Measurements from ENCODE around the gene OR1N2.
"Not testable (repeated sequence)": the region's sequence is repeated elsewhere in the genome, so short reads cannot be mapped to it uniquely, and the experiment has no call there.

Gene OR1N2

GRCh38 chr9:122567901-122568300, 15.0 kb downstream of the OR1N2 start:
- Mint-ChIP-seq H3K36me3 (no peaks in the 10 kb centered on the region), H3K27me3 (peaks cover 10% of the 10 kb centered on the region), H3K4me1 (no peaks in the 10 kb centered on the region), H3K27ac (no peak overlapping the region), H3K4me3 (no peak overlapping the region), H3K9me3 (no peaks in the 10 kb centered on the region)

- Mint-ChIP-seq H3K27me3 (no peaks in the 10 kb centered on the region), H3K4me1 (no peaks in the 10 kb centered on the region), H3K9me3 (no peaks in the 10 kb centered on the region), H3K27ac (no peak overlapping the region), H3K4me3 (no peak overlapping the region), H3K36me3 (peaks cover 8% of the 10 kb centered on the region)
Measured at GRCh38 chr9:122572456-122572855, 19.5 kb downstream of the OR1N2 start.

GRCh38 chr9:122579874-122580273, 27.0 kb downstream of the OR1N2 start:
- peaks cover 12% of the 10 kb centered on the region for H3K36me3 Mint-ChIP-seq
- H3K4me1 Mint-ChIP-seq = no peaks in the 10 kb centered on the region
- H3K27ac Mint-ChIP-seq = no peak overlapping the region
- H3K9me3 Mint-ChIP-seq = no peaks in the 10 kb centered on the region
- peaks cover 4% of the 10 kb centered on the region for H3K27me3 Mint-ChIP-seq
- no peak overlapping the region for H3K4me3 Mint-ChIP-seq

GRCh38 chr9:122580360-122580759, 27.4 kb downstream of the OR1N2 start:
- Mint-ChIP-seq H3K4me1 (no peaks in the 10 kb centered on the region), H3K9me3 (no peaks in the 10 kb centered on the region), H3K27me3 (peaks cover 5% of the 10 kb centered on the region), H3K4me3 (no peak overlapping the region), H3K27ac (no peak overlapping the region), H3K36me3 (peaks cover 12% of the 10 kb centered on the region)

- not testable (repeated sequence) for H3K9me3 Mint-ChIP-seq, H3K4me3 Mint-ChIP-seq, H3K27me3 Mint-ChIP-seq, H3K36me3 Mint-ChIP-seq, H3K27ac Mint-ChIP-seq, H3K4me1 Mint-ChIP-seq
Measured at GRCh38 chr9:122583284-122583683, 30.4 kb downstream of the OR1N2 start, which contains the start of gene OR1L8. Gene OR1L8 (minus strand): TSS chr9:122583384. CDS start chr9:122568477, 14,907 bp downstream.

Data from activated naive CD4-positive, alpha-beta T cell treated with anti-CD3 and anti-CD28 coated beads, Interleukin-2, amount 50 U/mL, for 24 hours (primary cell).